Stimulated activated CD8-positive, alpha-beta memory T cell treated with anti-CD3 and anti-CD28 coated beads, Interleukin-7, amount 100 ng/mL, for 48 hours (primary cell): ENCODE data around the gene INVS.

ENCODE experiments used
- DNase-seq, 2 donors: peaks; one replicate each; pipeline ENCODE4 v3.0.0-alpha.2; 2020; ENCODE audit warnings: low read depth in 1 of 2; ENCODE audit errors: extremely low read depth in 1 of 2

INVS gene

GRCh38 chr9:100268271-100268670, 169.2 kb downstream of the INVS start:
- no peak for DNase-seq

- DNase-seq: no peak
These were observed 170.6 kb downstream of the INVS start for GRCh38 chr9:100269656-100270055.

- DNase-seq: no peak
These were observed 178.3 kb downstream of the INVS start for GRCh38 chr9:100277166-100277979.

GRCh38 chr9:100281066-100281465, 182.0 kb downstream of the INVS start:
- no peak for DNase-seq

GRCh38 chr9:100281676-100282387, 182.8 kb downstream of the INVS start:
- no peak for DNase-seq

- no peak for DNase-seq
These were observed 183.3 kb downstream of the INVS start for GRCh38 chr9:100282388-100282719.

GRCh38 chr9:100284247-100284646, 185.2 kb downstream of the INVS start:
- DNase-seq: no peak

- no peak for DNase-seq
These were observed 186.0 kb downstream of the INVS start for GRCh38 chr9:100285080-100285479.

GRCh38 chr9:100285601-100286000, 186.6 kb downstream of the INVS start:
- DNase-seq: no peak

- no peak for DNase-seq
These were observed 187.2 kb downstream of the INVS start for GRCh38 chr9:100286257-100286656.

GRCh38 chr9:100287186-100287585, 188.1 kb downstream of the INVS start:
- DNase-seq: no peak

GRCh38 chr9:100290714-100291113, 191.7 kb downstream of the INVS start:
- no peak for DNase-seq

- no peak for DNase-seq
These were observed 193.4 kb downstream of the INVS start for GRCh38 chr9:100292414-100292813.

GRCh38 chr9:100294341-100294740, 195.3 kb downstream of the INVS start:
- DNase-seq: no peak

- DNase-seq: no peak
These were observed 195.8 kb downstream of the INVS start for GRCh38 chr9:100294806-100295205.

GRCh38 chr9:100295240-100295639, 196.2 kb downstream of the INVS start:
- DNase-seq: no peak

- DNase-seq: no peak
These were observed 197.4 kb downstream of the INVS start for GRCh38 chr9:100296407-100296806.

- no peak for DNase-seq
These were observed 199.3 kb downstream of the INVS start for GRCh38 chr9:100298378-100298777.

GRCh38 chr9:100303747-100304146, 204.7 kb downstream of the INVS start:
- DNase-seq: no peak

- no peak for DNase-seq
These were observed 207.2 kb downstream of the INVS start for GRCh38 chr9:100306283-100306682.

GRCh38 chr9:100307080-100307479, 208.0 kb downstream of the INVS start:
- no peak for DNase-seq

GRCh38 chr9:100308965-100309564, 210.0 kb downstream of the INVS start:
- no peak for DNase-seq
